OCI-LY7 (cell line): ENCODE data around the gene LRGUK. TPM values are rescaled to one million over a fixed set of nuclear protein-coding genes. Genes with fewer than 3 reads are reported as not detected.

ENCODE experiments used
- BruUV-seq: library from RNA; stranded (reverse); fragments of 400-500 nt; replicated peaks from 2 replicates; lab custom pipeline; 2021; lab: Mats Ljungman, UMichigan
- CTCF ChIA-PET: fragments of 300-600 bp; sonication (Branson Sonifier 250); formaldehyde crosslinking; loops from one replicate; lab custom pipeline; 2022; ENCODE audit warnings: antibody characterized with exemption; ENCODE audit not compliant: unreplicated experiment; lab: Charles Lee
- POLR2A ChIA-PET: fragments of 300-600 bp; sonication (Branson Sonifier 250); formaldehyde crosslinking; loops from one replicate; lab custom pipeline; 2022; ENCODE audit warnings: antibody characterized with exemption; lab: Charles Lee
- DNase-seq: peaks from one replicate; pipeline ENCODE4 v3.0.0-alpha.2; 2015; ENCODE audit warnings: low spot score
- H2AFZ ChIP-seq: fragments of 200-600 bp; sonication (generic), shearing (Covaris generic); 2 replicates; pipeline ENCODE4 v1.6.1; 2014; ENCODE audit warnings: mild to moderate bottlenecking, antibody characterized with exemption, low read length, moderate library complexity
- H3K27ac ChIP-seq: fragments of 200-600 bp; sonication (generic); 2 replicates; pipeline ENCODE4 v1.5.1; 2014; ENCODE audit warnings: mixed run types, low read depth, mild to moderate bottlenecking, moderate library complexity, low read length, inconsistent platforms; ENCODE audit not compliant: poor library complexity, severe bottlenecking
- H3K36me3 ChIP-seq: fragments of 200-600 bp; sonication (generic); 2 replicates; pipeline ENCODE4 v1.6.1; 2014; ENCODE audit warnings: mild to moderate bottlenecking, antibody characterized with exemption, low read length, moderate library complexity, mixed read lengths; ENCODE audit not compliant: insufficient read depth
- H3K4me1 ChIP-seq: fragments of 200-600 bp; sonication (generic); 2 replicates; pipeline ENCODE4 v1.5.1; 2014; ENCODE audit warnings: mild to moderate bottlenecking, low read length; ENCODE audit not compliant: insufficient read depth, poor library complexity, severe bottlenecking
- H3K4me2 ChIP-seq: fragments of 200-600 bp; sonication (generic); 2 replicates; pipeline ENCODE4 v1.6.1; 2014; ENCODE audit warnings: mild to moderate bottlenecking, low read length
- H3K4me3 ChIP-seq: fragments of 200-600 bp; sonication (generic); 2 replicates; pipeline ENCODE4 v1.5.1; 2014; ENCODE audit warnings: mild to moderate bottlenecking, low read depth, low read length; ENCODE audit not compliant: poor library complexity, severe bottlenecking
- H3K79me2 ChIP-seq: fragments of 200-600 bp; sonication (generic); 2 replicates; pipeline ENCODE4 v1.6.1; 2016; ENCODE audit warnings: low read depth, mild to moderate bottlenecking, low read length, moderate library complexity, mixed read lengths; ENCODE audit not compliant: insufficient read depth
- H3K9me2 ChIP-seq: fragments of 200-600 bp; sonication (generic); 2 replicates; pipeline ENCODE4 v1.6.1; 2016; ENCODE audit warnings: mild to moderate bottlenecking, low read length, mixed read lengths; ENCODE audit not compliant: insufficient read depth
- H3K9me3 ChIP-seq: fragments of 200-600 bp; sonication (generic); 2 replicates; pipeline ENCODE4 v1.6.1; 2014; ENCODE audit warnings: mild to moderate bottlenecking, mixed run types, low read length, mixed read lengths
- H4K20me1 ChIP-seq: fragments of 200-600 bp; sonication (generic); 2 replicates; pipeline ENCODE4 v1.6.1; 2014; ENCODE audit warnings: mild to moderate bottlenecking, antibody characterized with exemption, low read length, moderate library complexity, mixed read lengths; ENCODE audit not compliant: insufficient read depth
- CTCF ChIP-seq: fragments of 200-600 bp; sonication (generic); conservative IDR thresholded peaks from 2 replicates; pipeline ENCODE4 v1.5.1; 2014; ENCODE audit warnings: mild to moderate bottlenecking, antibody characterized with exemption, low read length, moderate library complexity, mixed read lengths
- EZH2phosphoT487 ChIP-seq: fragments of 200-600 bp; sonication (generic); IDR thresholded peaks from 2 replicates; pipeline ENCODE4 v1.6.1; 2018; ENCODE audit warnings: low read depth, borderline replicate concordance, mild to moderate bottlenecking, mixed run types, antibody characterized with exemption, low read length, moderate library complexity, mixed read lengths
- intact Hi-C: fragments of 100-400 bp; cut with micrococcal nuclease; formaldehyde crosslinking; loops from one replicate; pipeline ENCODE4 v1.10.0; 2022; ENCODE audit not compliant: unreplicated experiment
- total RNA-seq, 2 experiments: library from RNA; depleted of rRNA in 1 of 2; stranded (reverse); fragments of >200 nt in 1 of 2; shearing (Covaris generic) in 1 of 2; gene quantifications; 2 replicates each; pipeline ENCODE4 v1.2.3, GENCODE V29; 2014 to 2022

Gene LRGUK
- total RNA-seq, 2 experiments from 2014 or later = 0.46 to 0.95 TPM

DNA sequence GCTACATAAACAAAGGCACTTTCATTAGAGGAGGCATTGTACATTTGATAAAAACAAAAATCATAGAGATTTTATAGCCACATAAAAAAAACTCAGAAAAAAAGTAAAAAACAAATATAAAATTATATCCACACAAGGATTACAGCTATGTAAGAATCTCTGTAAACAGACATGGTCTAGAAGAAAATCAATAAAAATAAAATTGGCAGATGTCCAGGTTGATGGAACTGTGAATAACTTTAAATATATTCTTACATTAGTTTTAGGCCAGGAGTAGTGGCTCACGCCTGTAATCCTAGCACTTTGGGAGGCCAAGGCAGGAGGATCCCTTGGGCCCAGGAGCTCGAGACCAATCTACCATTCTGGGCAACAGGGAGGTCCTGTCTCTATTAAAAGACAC lies 170.3 kb downstream of the LRGUK start:
- BruUV-seq = no TSS peak
- ChIA-PET CTCF (no interaction called here), POLR2A (no interaction called here)
- H2AFZ ChIP-seq = no peak overlapping the region
- H3K4me3 ChIP-seq = no peak overlapping the region
- intact Hi-C loops = no loop called here
- H3K79me2 ChIP-seq = no peaks in the 10 kb centered on the region
- H3K9me2 ChIP-seq = no peaks in the 10 kb centered on the region
- TF ChIP-seq CTCF = no peak
- no peak for TF ChIP-seq EZH2phosphoT487
- no peak overlapping the region for H3K27ac ChIP-seq
- H3K4me1 ChIP-seq = peaks cover 15% of the 10 kb centered on the region
- H4K20me1 ChIP-seq = no peaks in the 10 kb centered on the region
- peaks cover 79% of the 10 kb centered on the region for H3K36me3 ChIP-seq
- H3K9me3 ChIP-seq = no peaks in the 10 kb centered on the region
- no peak for DNase-seq
- H3K4me2 ChIP-seq = no peak overlapping the region

- H3K4me3 ChIP-seq = no peak overlapping the region
- peaks cover 91% of the 10 kb centered on the region for H3K36me3 ChIP-seq
- H3K79me2 ChIP-seq = no peaks in the 10 kb centered on the region
- TF ChIP-seq CTCF = no peak
- TF ChIP-seq EZH2phosphoT487 = no peak
- no peak for DNase-seq
- H2AFZ ChIP-seq = no peak overlapping the region
- no peaks in the 10 kb centered on the region for H4K20me1 ChIP-seq
- BruUV-seq = no TSS peak
- no peak overlapping the region for H3K4me2 ChIP-seq
- H3K9me2 ChIP-seq = no peaks in the 10 kb centered on the region
- H3K27ac ChIP-seq = no peak overlapping the region
- H3K9me3 ChIP-seq = no peaks in the 10 kb centered on the region
- ChIA-PET POLR2A (interaction anchor here (1.4 kb wide), 1 partner anchor 14 kb away, joined by 6 read pairs; no protein-coding TSS in a partner anchor), CTCF (interaction anchor here (0.5 kb wide), 1 partner anchor 18 kb away, joined by 3 read pairs; the partner anchor contains the start of gene SLC35B4)
- intact Hi-C loops = no loop called here
- no peaks in the 10 kb centered on the region for H3K4me1 ChIP-seq
These were observed 172.0 kb downstream of the LRGUK start for GRCh38 chr7:134298902-134299683.

DNA sequence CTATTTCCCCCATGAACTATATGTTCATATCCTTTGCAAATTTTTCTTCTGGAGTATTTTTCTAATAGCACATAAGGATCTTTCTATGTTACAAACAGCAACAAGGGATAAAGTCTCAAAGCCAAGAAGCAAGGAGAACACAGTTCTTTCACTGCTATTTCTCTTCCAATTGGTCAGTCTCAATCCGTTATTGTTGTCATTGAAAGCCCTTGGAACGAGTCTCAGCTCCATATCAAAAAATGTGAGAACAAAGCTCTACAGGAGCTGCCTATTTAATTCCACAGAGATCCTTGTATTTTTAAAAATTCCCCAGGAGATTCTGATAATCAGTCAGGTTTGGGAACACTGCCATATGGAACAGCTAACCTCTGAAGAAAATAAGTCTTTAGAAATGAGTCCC lies 173.8 kb downstream of the LRGUK start:
- no peak overlapping the region for H3K4me2 ChIP-seq
- no peaks in the 10 kb centered on the region for H3K79me2 ChIP-seq
- no peak for TF ChIP-seq EZH2phosphoT487
- no peak for TF ChIP-seq CTCF
- peaks cover 89% of the 10 kb centered on the region for H3K36me3 ChIP-seq
- POLR2A ChIA-PET = interaction anchor here (0.6 to 2.0 kb wide), 4 partner anchors 12 to 336 kb away, joined by 3 to 8 read pairs (median 4); partner anchors contain the start of gene SLC35B4
- DNase-seq = no peak
- H4K20me1 ChIP-seq = no peaks in the 10 kb centered on the region
- CTCF ChIA-PET = no interaction called here
- intact Hi-C loops = no loop called here
- H3K9me2 ChIP-seq = no peaks in the 10 kb centered on the region
- H3K4me1 ChIP-seq = no peaks in the 10 kb centered on the region
- no peaks in the 10 kb centered on the region for H3K9me3 ChIP-seq
- no peak overlapping the region for H3K4me3 ChIP-seq
- no TSS peak for BruUV-seq
- H3K27ac ChIP-seq = no peak overlapping the region
- no peak overlapping the region for H2AFZ ChIP-seq
